ENCODE results near the gene DMD.

Gene DMD

DNA sequence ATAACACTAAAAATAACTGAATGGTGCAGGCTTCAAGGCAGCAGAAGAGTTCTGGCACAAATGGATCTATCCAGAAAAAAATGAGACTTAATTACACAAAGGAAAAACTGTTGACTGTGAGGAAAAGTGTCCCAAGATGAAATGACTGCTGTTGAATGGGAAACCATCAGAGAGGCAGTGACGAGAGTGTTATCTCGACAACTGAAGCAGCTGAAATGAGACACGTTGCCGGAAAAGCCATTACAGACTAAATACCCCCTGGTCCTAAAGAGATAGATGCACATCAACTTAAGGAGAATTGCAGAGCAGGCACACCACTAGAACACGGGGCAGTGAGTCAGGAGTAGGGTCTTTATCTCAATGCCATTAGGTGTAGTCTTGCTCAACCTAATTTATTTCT, 277.8 kb downstream of the DMD start:
- TF ChIP-seq, protein P1, sequence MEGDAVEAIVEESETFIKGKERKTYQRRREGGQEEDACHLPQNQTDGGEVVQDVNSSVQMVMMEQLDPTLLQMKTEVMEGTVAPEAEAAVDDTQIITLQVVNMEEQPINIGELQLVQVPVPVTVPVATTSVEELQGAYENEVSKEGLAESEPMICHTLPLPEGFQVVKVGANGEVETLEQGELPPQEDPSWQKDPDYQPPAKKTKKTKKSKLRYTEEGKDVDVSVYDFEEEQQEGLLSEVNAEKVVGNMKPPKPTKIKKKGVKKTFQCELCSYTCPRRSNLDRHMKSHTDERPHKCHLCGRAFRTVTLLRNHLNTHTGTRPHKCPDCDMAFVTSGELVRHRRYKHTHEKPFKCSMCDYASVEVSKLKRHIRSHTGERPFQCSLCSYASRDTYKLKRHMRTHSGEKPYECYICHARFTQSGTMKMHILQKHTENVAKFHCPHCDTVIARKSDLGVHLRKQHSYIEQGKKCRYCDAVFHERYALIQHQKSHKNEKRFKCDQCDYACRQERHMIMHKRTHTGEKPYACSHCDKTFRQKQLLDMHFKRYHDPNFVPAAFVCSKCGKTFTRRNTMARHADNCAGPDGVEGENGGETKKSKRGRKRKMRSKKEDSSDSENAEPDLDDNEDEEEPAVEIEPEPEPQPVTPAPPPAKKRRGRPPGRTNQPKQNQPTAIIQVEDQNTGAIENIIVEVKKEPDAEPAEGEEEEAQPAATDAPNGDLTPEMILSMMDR (IDR thresholded peaks at IDR 0.05; ENCODE audit: unreplicated experiment in 3 of 3): no peak
- Mint-ChIP-seq H3K27me3 (ENCODE audit: low read depth) (no peaks in the 10 kb centered on the region), H3K4me3 (no peak overlapping the region), H3K9me3 (no peaks in the 10 kb centered on the region), H3K4me1 (no peaks in the 10 kb centered on the region), H3K27ac (no peak overlapping the region), H3K36me3 (ENCODE audit: low read depth) (no peaks in the 10 kb centered on the region)

- Mint-ChIP-seq H3K4me1 (no peaks in the 10 kb centered on the region), H3K36me3 (ENCODE audit: low read depth) (no peaks in the 10 kb centered on the region), H3K27me3 (ENCODE audit: low read depth) (no peaks in the 10 kb centered on the region), H3K27ac (no peak overlapping the region), H3K4me3 (no peak overlapping the region), H3K9me3 (no peaks in the 10 kb centered on the region)
- TF ChIP-seq, protein P1 (IDR thresholded peaks at IDR 0.05; ENCODE audit: unreplicated experiment in 3 of 3): no peak
These were observed 282.3 kb downstream of the DMD start for GRCh38 chrX:32929040-32929439.

- Mint-ChIP-seq H3K4me1 (peaks cover 17% of the 10 kb centered on the region), H3K27ac (no peak overlapping the region), H3K27me3 (ENCODE audit: low read depth) (no peaks in the 10 kb centered on the region), H3K36me3 (ENCODE audit: low read depth) (no peaks in the 10 kb centered on the region), H3K4me3 (no peak overlapping the region), H3K9me3 (no peaks in the 10 kb centered on the region)
- TF ChIP-seq, protein P1 (IDR thresholded peaks at IDR 0.05; ENCODE audit: unreplicated experiment in 3 of 3): no peak
These were observed 315.3 kb downstream of the DMD start for GRCh38 chrX:32896088-32896487.

DNA sequence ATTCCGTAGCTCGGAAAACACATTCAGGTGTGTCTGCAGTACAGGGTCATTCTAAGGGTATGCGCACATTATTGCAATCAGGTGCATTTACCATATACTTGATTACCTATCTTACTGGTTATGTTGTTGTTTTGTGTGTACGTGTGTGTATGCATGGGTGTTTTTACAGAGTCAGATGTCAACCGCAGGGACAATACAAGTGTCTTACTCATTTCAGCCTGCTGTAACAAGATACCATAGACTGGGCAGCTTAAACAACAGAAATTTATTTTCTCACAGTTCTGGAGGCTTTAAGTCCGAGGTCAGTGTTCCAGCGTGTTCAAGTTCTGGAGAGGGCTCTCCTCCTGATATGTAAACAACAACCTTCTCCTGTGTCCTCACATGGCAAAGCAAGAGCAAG, 316.7 kb downstream of the DMD start:
- Mint-ChIP-seq H3K27me3 (ENCODE audit: low read depth) (no peaks in the 10 kb centered on the region), H3K27ac (no peak overlapping the region), H3K4me3 (no peak overlapping the region), H3K4me1 (peaks cover 17% of the 10 kb centered on the region), H3K9me3 (no peaks in the 10 kb centered on the region), H3K36me3 (ENCODE audit: low read depth) (no peaks in the 10 kb centered on the region)
- TF ChIP-seq, protein P1 (IDR thresholded peaks at IDR 0.05; ENCODE audit: unreplicated experiment in 3 of 3): no peak

- H3K27me3 Mint-ChIP-seq (ENCODE audit: low read depth): no peaks in the 10 kb centered on the region
- TF ChIP-seq, protein P1 (IDR thresholded peaks at IDR 0.05; ENCODE audit: unreplicated experiment in 3 of 3): no peak
- no peak overlapping the region for H3K4me3 Mint-ChIP-seq
- no peaks in the 10 kb centered on the region for H3K9me3 Mint-ChIP-seq
- H3K36me3 Mint-ChIP-seq (ENCODE audit: low read depth): no peaks in the 10 kb centered on the region
- H3K4me1 Mint-ChIP-seq: peaks cover 17% of the 10 kb centered on the region
- no peak overlapping the region for H3K27ac Mint-ChIP-seq
These were observed 317.6 kb downstream of the DMD start for GRCh38 chrX:32893751-32894150.

- peaks cover 5% of the 10 kb centered on the region for H3K4me1 Mint-ChIP-seq
- no peaks in the 10 kb centered on the region for H3K36me3 Mint-ChIP-seq (ENCODE audit: low read depth)
- H3K27me3 Mint-ChIP-seq (ENCODE audit: low read depth): no peaks in the 10 kb centered on the region
These were observed 333.8 kb downstream of the DMD start for GRCh38 chrX:32877592-32877991.

More at GRCh38 chrX:32877592-32877991, 333.8 kb downstream of the DMD start:
- no peak overlapping the region for H3K27ac Mint-ChIP-seq
- no peak overlapping the region for H3K4me3 Mint-ChIP-seq
- TF ChIP-seq, protein P1 (IDR thresholded peaks at IDR 0.05; ENCODE audit: unreplicated experiment in 3 of 3): no peak
- no peaks in the 10 kb centered on the region for H3K9me3 Mint-ChIP-seq
